ENCODE measurements around the gene ZNF593. TPM values are rescaled to one million over a fixed set of nuclear protein-coding genes. Genes with fewer than 3 reads are reported as not detected.

ZNF593 gene
- total RNA-seq, 6 experiments from 2014 or later: 16.8 to 39.6 (median 20.7) TPM

DNA sequence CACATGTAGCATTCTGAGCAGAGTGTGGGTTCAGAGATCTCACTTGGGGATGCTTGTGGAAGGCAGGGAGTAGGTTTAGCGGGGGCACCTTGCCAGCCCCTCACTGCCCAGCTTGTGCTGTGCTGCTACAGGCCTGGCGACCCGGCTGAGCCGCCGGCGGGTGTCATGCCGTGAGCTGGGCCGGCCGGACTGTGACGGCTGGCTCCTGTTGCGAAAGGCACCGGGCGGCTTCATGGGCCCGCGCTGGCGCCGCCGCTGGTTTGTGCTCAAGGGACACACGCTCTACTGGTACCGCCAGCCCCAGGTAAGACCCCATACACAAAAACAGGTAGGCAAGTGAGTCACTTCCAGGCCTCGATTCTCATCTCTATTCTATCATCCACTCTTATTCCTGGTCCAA, 15.2 kb downstream of the ZNF593 start:
- Histone ChIP-seq H3K36me3 (no peaks in the 10 kb centered on the region), H3K27ac (no peak overlapping the region), H3K4me3 (no peak overlapping the region), H3K9me3 (no peaks in the 10 kb centered on the region), H3K27me3 (no peaks in the 10 kb centered on the region), H3K4me1 (no peaks in the 10 kb centered on the region)
- DNase-seq (no peak), ATAC-seq (no peak)
- TF ChIP-seq POLR2A (IDR thresholded peaks at IDR 0.05) (no peak), CTCF (IDR thresholded peaks at IDR 0.05) (no peak)
- WGBS (ENCODE audit: insufficient coverage, low coverage, low lambda C conversion rate, missing lambda C conversion rate): 64% methylated on average over 1 of the region's 21 CpGs
- intact Hi-C loops (cut with DNase I): no loop called here

- Histone ChIP-seq H3K4me3 (no peak overlapping the region), H3K27ac (no peak overlapping the region), H3K27me3 (no peaks in the 10 kb centered on the region), H3K9me3 (no peaks in the 10 kb centered on the region), H3K4me1 (no peaks in the 10 kb centered on the region), H3K36me3 (no peaks in the 10 kb centered on the region)
- no peak for ATAC-seq
- intact Hi-C loops (cut with DNase I): no loop called here
- no peak for DNase-seq
- WGBS (ENCODE audit: insufficient coverage, low coverage, low lambda C conversion rate, missing lambda C conversion rate): no CpG with 5 or more reads among the region's 6 CpGs
- TF ChIP-seq POLR2A (IDR thresholded peaks at IDR 0.05): no peak
- no peak for TF ChIP-seq CTCF (IDR thresholded peaks at IDR 0.05)
Observed at GRCh38 chr1:26187882-26188281, 18.2 kb downstream of the ZNF593 start.

GRCh38 chr1:26188477-26188876, 18.8 kb downstream of the ZNF593 start:
- no peak for ATAC-seq
- intact Hi-C loops (cut with DNase I): no loop called here
- no peaks in the 10 kb centered on the region for H3K9me3 ChIP-seq

DNA sequence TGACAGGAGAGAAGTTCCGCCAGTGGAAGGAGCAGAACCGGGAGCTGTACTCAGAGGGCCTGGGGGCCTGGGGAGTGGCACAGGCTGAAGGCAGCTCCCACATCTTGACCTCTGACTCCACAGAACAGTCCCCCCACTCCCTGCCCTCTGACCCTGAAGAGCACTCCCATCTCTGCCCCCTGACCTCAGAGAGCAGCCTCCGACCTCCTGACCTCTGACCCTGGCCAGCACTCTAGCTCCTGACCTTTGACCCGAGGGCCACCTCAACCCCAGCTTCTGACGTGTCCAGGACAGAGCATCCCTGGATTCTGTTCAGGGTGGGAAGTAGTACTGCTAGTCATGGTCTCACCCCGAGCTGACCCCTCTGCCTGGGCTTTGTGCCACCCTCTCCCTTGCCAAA, 19.6 kb downstream of the ZNF593 start:
- no peak for DNase-seq
- no peaks in the 10 kb centered on the region for H3K36me3 ChIP-seq
- no peaks in the 10 kb centered on the region for H3K27me3 ChIP-seq
- H3K4me1 ChIP-seq: no peaks in the 10 kb centered on the region
- H3K27ac ChIP-seq: no peak overlapping the region
- H3K9me3 ChIP-seq: no peaks in the 10 kb centered on the region
- intact Hi-C loops (cut with DNase I): no loop called here
- 18% methylated on average over 2 of the region's 6 CpGs for WGBS (ENCODE audit: insufficient coverage, low coverage, low lambda C conversion rate, missing lambda C conversion rate)
- ATAC-seq: peak in 1 of 4 donors; percentile 7
- no peak for TF ChIP-seq POLR2A (IDR thresholded peaks at IDR 0.05)
- no peak for TF ChIP-seq CTCF (IDR thresholded peaks at IDR 0.05)
- H3K4me3 ChIP-seq: no peak overlapping the region

More at GRCh38 chr1:26188477-26188876, 18.8 kb downstream of the ZNF593 start:
- DNase-seq: no peak
- no CpG with 5 or more reads among the region's 8 CpGs for WGBS (ENCODE audit: insufficient coverage, low coverage, low lambda C conversion rate, missing lambda C conversion rate)
- no peaks in the 10 kb centered on the region for H3K27me3 ChIP-seq
- H3K4me3 ChIP-seq: no peak overlapping the region
- H3K27ac ChIP-seq: no peak overlapping the region
- TF ChIP-seq CTCF (IDR thresholded peaks at IDR 0.05) (no peak), POLR2A (IDR thresholded peaks at IDR 0.05) (no peak)
- no peaks in the 10 kb centered on the region for H3K36me3 ChIP-seq
- no peaks in the 10 kb centered on the region for H3K4me1 ChIP-seq

- ATAC-seq (no peak), DNase-seq (no peak)
- no peaks in the 10 kb centered on the region for H3K9me3 ChIP-seq
- H3K4me3 ChIP-seq: no peak overlapping the region
- no peak overlapping the region for H3K27ac ChIP-seq
- intact Hi-C loops (cut with DNase I): no loop called here
- H3K4me1 ChIP-seq: no peaks in the 10 kb centered on the region
- TF ChIP-seq POLR2A (IDR thresholded peaks at IDR 0.05) (no peak), CTCF (IDR thresholded peaks at IDR 0.05) (no peak)
- H3K27me3 ChIP-seq: no peaks in the 10 kb centered on the region
- WGBS (ENCODE audit: insufficient coverage, low coverage, low lambda C conversion rate, missing lambda C conversion rate): 82% methylated on average over 5 of the region's 7 CpGs
- no peaks in the 10 kb centered on the region for H3K36me3 ChIP-seq
Observed at GRCh38 chr1:26189751-26190275, 20.1 kb downstream of the ZNF593 start.
